ENCODE results near the gene PAIP2.

PAIP2 gene

DNA sequence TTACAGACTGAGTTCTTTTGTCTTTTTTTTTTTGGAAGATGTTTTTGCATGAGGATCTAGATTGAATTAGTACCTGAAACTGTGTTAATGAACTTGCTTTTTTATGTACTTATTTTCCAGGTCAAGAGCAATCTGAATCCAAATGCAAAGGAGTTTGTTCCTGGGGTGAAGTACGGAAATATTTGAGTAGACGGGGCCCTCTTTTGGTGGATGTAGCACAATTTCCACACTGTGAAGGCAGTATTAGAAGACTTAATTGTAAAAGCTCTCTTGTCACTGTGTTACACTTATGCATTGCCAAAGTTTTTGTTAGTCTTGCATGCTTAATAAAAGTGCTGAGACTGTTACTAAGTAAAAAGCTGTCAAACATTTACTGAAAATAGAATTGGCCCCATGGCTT is 27.0 kb downstream of the PAIP2 start:
- H3K4me3 ChIP-seq (ENCODE audit: low read depth, low read length): no peak overlapping the region
- DNase-seq (ENCODE audit: low read depth): no peak
- TF ChIP-seq CTCF (IDR thresholded peaks at IDR 0.05; ENCODE audit: control insufficient read depth, extremely low read depth, insufficient read depth): 0 out of 2 replicates have a peak, but pooled peaks have one; percentile 13

GRCh38 chr5:139369181-139369580 is 27.5 kb downstream of the PAIP2 start:
- TF ChIP-seq CTCF (IDR thresholded peaks at IDR 0.05; ENCODE audit: control insufficient read depth, extremely low read depth, insufficient read depth): no peak
- DNase-seq (ENCODE audit: low read depth): no peak
- H3K4me3 ChIP-seq (ENCODE audit: low read depth, low read length): no peak overlapping the region

DNA sequence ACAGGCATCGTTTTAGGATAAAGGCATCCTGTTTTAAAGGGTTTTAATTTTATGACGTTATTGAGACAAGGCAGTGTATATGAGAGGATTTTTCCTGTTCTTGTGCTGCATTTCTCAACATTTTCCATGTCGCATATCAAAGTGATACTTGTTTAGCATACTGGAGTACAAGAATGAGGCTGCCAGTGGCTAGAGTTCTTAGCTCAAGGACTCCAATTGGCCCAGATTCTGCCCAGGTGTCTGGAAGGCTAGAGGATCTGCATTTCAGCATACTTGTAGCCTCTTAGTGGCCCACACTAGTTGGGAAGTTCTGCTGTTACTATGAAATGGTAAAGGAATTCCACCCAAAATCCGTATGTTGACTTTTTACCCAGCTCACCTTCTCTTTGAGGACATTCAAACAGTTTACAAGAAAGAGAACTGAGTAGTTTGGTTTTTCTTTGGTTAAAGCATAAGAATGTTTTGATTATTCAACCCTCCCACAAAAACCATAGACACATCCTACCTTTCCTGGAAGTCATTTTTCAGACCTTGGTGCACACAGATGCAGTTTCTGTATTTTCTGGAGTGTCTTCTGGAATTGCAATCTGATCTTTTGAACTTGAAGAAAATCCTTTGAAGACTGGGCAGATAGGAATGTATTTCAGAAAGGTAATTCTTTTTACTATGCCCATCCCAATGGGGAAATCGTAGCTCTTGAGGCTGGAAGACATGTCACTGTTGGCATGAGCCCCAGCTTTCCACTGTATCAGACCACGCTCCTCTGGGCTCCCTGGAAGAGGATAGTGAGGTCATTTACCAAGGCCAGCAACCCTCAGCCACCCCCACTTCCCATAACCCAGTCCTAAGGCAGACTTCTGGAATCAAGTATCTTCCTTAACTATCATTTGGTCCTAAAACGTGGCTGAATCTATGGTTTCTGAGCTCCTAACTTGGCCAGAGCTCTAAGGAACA is 30.1 kb downstream of the PAIP2 start:
- TF ChIP-seq CTCF (IDR thresholded peaks at IDR 0.05; ENCODE audit: control insufficient read depth, extremely low read depth, insufficient read depth): no peak
- H3K4me3 ChIP-seq (ENCODE audit: low read depth, low read length): no peak overlapping the region
- no peak for DNase-seq (ENCODE audit: low read depth)

DNA sequence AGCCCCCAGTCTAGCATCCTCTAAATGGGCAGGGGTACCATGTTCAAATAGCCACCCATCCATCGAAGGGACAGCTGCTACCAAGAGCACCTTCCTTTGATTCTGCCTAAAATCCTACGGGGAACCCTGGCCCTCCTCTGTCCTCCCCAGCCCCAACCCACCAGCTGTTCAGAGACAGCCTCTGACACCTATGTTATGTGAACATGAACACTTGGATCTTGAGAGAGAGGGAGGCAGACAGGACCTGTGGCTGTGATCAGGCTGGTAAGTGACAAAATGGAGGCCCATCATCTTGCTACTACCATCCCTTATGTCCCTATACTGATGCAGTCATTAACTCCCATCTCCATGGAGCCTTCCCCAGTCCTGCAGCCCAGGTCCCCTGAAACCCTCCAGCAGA is 33.3 kb downstream of the PAIP2 start:
- no peak for DNase-seq (ENCODE audit: low read depth)
- H3K4me3 ChIP-seq (ENCODE audit: low read depth, low read length): no peak overlapping the region
- no peak for TF ChIP-seq CTCF (IDR thresholded peaks at IDR 0.05; ENCODE audit: control insufficient read depth, extremely low read depth, insufficient read depth)

DNA sequence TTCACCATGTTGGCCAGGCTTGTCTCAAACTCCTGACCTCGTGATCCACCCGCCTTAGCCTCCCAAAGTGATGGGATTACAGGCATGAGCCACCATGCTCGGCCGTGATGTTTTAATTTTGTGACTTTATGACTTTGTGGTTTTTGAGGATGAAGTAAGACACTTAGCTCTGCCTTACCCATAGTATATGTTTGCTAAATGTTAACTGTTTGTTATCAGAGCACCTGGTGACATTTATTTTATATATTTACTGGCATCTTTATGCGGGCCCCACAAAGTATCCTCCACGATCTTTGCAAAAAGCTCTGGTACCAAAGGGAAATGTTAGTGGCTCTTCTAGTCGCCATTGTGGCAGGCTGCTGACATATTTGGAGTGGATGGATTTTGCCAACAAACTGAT is 34.7 kb downstream of the PAIP2 start:
- DNase-seq (ENCODE audit: low read depth): no peak
- no peak overlapping the region for H3K4me3 ChIP-seq (ENCODE audit: low read depth, low read length)
- TF ChIP-seq CTCF (IDR thresholded peaks at IDR 0.05; ENCODE audit: control insufficient read depth, extremely low read depth, insufficient read depth): no peak

DNA sequence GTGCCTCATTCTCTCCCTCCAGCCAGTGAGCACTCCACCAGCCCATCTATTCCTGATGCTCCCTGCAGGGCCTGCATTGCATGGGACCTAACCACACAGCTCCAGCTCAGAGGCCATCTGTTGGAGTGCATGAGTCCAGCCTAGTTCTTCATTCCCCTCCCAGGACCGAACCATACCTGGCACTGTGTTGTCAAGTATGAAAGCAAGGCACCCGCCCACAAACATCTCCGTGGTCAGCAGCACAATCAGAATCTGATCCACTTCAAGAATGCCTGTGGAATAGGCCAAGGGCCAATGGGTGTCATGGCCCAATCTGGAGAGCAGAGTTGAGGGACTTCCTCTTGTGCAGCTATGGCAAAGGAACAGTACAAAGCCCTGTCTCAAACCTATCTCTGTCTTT is 35.6 kb downstream of the PAIP2 start:
- no peak for TF ChIP-seq CTCF (IDR thresholded peaks at IDR 0.05; ENCODE audit: control insufficient read depth, extremely low read depth, insufficient read depth)
- H3K4me3 ChIP-seq (ENCODE audit: low read depth, low read length): no peak overlapping the region
- DNase-seq (ENCODE audit: low read depth): no peak

Measured in LNCaP clone FGC (cell line).